GM18508 (cell line): ENCODE measurements around the gene ARRB2.
"Not testable (repeated sequence)": the region's sequence is repeated elsewhere in the genome, so short reads cannot be mapped to it uniquely, and the experiment has no call there.

Experiments used
- ATAC-seq: cut with Tn5 transposase; IDR thresholded peaks from one replicate; pipeline ENCODE4 v1.9.1; 2021; ENCODE audit warnings: moderate number of reproducible peaks; ENCODE audit not compliant: insufficient read depth, unreplicated experiment

Gene ARRB2

GRCh38 chr17:4699401-4700056, 10.9 kb upstream of the ARRB2 start:
- ATAC-seq: not testable (repeated sequence)

GRCh38 chr17:4701116-4701515, 9.3 kb upstream of the ARRB2 start:
- ATAC-seq: no peak

GRCh38 chr17:4703330-4703691, 7.1 kb upstream of the ARRB2 start:
- ATAC-seq: no peak

GRCh38 chr17:4704574-4704907, 5.9 kb upstream of the ARRB2 start:
- ATAC-seq: not testable (repeated sequence)

GRCh38 chr17:4704991-4705390, 5.4 kb upstream of the ARRB2 start:
- ATAC-seq: no peak

GRCh38 chr17:4706121-4706520, 4.3 kb upstream of the ARRB2 start:
- ATAC-seq: no peak

- ATAC-seq: no peak
Observed at GRCh38 chr17:4708436-4708835, 2.0 kb upstream of the ARRB2 start.

- no peak for ATAC-seq
Observed at GRCh38 chr17:4710693-4711634, 532 bp downstream of the ARRB2 start.

DNA sequence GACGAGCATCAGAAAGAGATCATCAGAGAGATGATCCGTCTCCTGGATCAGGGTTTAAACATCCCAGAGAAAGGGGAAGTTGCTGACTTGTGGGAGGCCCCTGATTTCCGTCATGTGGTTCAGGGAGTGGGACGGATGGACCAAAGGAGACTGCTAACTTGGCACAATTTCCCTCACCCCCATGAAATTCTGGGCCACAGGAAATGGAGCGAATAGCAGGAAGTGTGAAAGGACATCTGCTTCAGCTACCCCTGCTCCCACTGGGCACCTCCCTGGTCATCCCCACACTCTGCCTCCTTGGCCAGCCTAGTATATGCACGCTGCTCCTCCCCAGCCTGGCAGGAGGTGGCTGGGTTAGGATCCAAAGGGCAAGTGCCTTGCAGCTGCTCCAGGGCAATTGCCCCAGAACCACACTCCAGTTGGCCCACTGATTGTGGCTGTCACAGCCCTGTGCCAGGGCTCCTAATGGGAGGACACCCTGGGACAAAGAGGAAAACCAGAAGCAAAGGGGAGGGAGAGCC, 1.3 kb downstream of the ARRB2 start:
- ATAC-seq: no peak

- no peak for ATAC-seq
Observed at GRCh38 chr17:4712526-4712925, 2.1 kb downstream of the ARRB2 start.

DNA sequence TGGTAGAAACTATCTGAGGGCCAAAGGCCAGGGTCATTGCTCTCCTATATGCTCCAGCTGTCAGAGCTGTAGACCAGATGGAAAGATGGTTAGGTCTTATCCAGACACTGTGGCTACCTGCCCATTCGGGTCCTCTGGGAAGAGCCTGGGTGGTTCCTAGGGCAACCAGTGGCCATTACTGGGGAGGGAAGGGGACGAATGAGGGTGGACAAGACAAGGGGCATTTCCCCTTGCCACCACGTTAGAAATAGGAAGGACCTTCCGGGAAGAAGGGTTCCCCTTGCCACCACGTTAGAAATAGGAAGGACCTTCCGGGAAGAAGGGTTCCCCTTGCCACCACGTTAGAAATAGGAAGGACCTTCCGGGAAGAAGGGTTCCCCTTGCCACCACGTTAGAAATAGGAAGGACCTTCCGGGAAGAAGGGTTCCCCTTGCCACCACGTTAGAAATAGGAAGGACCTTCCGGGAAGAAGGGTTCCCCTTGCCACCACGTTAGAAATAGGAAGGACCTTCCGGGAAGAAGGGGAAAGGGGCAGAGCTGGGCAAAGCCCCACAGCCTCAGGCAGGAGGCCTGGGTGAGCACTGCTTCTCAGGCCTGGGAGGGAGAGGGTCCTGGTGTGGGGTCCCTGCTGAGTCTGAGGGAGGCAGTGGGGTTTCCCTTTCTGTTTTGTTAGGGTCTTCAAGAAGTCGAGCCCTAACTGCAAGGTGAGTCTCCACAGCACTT, 4.1 kb downstream of the ARRB2 start:
- not testable (repeated sequence) for ATAC-seq

DNA sequence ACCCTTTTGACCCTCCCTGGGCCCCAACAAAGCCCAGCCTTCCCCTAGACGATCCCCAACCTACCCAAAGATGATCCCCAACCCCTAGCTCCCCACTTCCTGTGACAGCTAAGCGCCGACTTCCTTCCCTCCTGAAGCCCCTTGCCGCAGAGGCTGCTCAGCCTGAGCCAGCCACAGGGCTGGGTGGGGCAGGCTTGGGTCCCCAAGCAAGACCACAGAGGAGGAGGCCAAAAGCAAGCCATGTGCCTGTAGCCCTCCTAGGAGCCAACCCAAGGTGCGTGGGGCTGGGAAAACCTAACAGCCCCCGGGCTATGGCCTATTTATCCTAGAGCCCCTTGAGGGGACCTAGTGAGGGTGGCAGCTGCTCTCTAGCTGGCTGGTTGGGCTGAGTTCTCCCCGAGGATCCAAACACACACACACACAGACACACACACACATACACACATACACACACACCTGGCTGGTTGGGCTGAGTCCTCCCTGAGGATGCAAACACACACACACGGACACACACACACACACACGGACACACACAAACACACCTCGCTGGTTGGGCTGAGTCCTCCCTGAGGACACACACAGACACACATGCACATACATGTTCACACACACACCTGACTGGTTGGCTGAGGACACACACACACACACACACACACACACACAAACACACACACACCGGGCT, 4.8 kb downstream of the ARRB2 start:
- no peak for ATAC-seq

DNA sequence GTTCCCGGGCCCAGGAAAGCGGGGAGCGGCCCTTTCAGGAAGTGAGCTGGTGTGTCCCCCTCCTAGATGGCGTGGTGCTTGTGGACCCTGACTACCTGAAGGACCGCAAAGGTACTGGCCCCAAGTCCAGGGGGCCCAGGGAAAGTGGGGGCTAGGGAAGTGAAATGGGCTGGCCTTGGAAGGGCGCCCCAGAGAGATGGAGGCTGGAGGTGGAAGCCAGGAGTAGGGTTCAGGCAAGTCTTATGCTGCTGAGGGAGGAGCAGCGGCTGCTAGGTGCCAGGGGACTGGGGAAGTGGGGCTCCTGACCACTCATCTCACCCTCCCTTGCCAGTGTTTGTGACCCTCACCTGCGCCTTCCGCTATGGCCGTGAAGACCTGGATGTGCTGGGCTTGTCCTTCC, 5.6 kb downstream of the ARRB2 start:
- ATAC-seq: no peak

DNA sequence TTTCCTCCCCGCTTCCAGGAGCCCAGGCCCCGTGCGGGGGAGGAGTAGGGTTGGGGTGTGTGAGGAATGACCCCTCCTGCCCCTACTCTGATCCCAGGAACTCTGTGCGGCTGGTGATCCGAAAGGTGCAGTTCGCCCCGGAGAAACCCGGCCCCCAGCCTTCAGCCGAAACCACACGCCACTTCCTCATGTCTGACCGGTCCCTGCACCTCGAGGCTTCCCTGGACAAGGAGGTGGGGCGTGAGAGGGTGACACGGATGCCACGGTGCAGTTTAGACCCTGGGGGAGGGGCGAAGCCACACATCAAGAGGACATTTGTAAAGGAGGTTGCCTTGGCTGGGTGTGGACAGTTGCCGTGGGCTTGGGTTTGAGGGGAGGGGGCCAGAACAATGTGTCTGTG, 7.4 kb downstream of the ARRB2 start:
- no peak for ATAC-seq

DNA sequence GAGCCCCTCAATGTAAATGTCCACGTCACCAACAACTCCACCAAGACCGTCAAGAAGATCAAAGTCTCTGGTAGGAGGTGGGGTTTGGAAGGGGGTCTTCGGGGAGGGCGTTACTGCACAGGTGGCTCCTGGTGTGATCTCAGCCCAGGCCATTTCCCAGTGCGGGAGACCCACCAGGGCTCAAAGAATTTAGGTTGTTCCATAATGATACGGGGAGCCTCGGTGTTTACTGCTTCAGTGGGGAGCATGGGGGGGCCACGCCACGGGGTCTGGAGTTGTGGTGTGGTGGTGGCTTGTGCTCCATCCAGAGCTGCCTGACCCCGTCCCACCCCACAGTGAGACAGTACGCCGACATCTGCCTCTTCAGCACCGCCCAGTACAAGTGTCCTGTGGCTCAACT, 7.8 kb downstream of the ARRB2 start:
- ATAC-seq: no peak

GRCh38 chr17:4719146-4719545, 8.7 kb downstream of the ARRB2 start:
- no peak for ATAC-seq

DNA sequence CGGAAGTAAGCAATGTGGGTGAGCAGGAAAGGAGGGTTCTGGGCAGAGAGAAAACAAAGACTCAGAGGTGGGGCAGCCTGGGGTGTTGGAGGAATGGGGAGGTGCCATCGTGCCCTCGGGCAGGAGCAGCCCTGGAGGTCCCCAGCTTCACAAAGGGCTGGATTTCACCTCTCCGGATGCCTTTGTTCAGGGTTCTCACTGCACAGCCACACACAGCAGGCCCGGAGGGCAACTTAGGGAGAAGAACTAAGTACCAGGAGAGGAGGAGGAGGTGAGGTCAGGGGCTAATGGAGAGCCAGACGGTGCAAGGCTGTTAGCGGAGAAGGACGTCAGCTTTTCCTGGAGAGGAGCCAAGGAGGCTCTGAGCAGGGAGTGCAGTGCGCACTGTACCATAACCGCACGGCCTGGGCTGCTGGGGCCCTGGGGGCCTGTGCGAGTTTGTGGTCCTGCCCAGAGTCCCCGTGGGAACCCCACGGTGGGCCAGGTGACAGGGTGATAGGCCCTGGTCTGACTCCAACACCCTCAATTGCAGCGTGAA, 9.3 kb downstream of the ARRB2 start:
- ATAC-seq: no peak

DNA sequence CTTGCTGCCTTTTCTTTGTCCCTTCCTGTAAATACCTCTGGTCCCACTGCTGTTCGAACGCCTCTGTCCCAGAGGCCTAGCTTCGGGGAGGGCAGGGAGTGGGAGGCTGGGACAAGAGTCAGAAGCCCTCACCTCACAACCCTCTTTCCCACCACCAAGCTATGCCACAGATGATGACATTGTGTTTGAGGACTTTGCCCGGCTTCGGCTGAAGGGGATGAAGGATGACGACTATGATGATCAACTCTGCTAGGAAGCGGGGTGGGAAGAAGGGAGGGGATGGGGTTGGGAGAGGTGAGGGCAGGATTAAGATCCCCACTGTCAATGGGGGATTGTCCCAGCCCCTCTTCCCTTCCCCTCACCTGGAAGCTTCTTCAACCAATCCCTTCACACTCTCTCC, 10.4 kb downstream of the ARRB2 start:
- ATAC-seq: no peak

GRCh38 chr17:4721203-4722135, 11.0 kb downstream of the ARRB2 start:
- no peak for ATAC-seq
